Neural cell (in vitro differentiated cells): ENCODE data around the gene EPHA4.

Experiments used
- CTCF ChIP-seq: fragments of 450-650 bp; IDR thresholded peaks from 2 replicates; pipeline ENCODE4 v1.5.1; 2014; ENCODE audit warnings: antibody characterized with exemption, mild to moderate bottlenecking, moderate library complexity; ENCODE audit not compliant: poor library complexity, severe bottlenecking
- EZH2 ChIP-seq: fragments of 200-600, 300-800 bp; shearing (Covaris generic), sonication (generic); IDR thresholded peaks from 2 replicates; pipeline ENCODE4 v1.6.1; 2014; ENCODE audit warnings: antibody characterized with exemption, low read length, borderline replicate concordance, mild to moderate bottlenecking; ENCODE audit not compliant: insufficient read depth, poor library complexity, severe bottlenecking
- TAF1 ChIP-seq: IDR thresholded peaks from 2 replicates; pipeline ENCODE4 v1.6.1; 2012; ENCODE audit warnings: low read depth
- TF ChIP-seq, protein P1 (sequence below): IDR thresholded peaks from 2 replicates; pipeline ENCODE4 v1.6.1; 2012; ENCODE audit warnings: borderline replicate concordance

DNA sequence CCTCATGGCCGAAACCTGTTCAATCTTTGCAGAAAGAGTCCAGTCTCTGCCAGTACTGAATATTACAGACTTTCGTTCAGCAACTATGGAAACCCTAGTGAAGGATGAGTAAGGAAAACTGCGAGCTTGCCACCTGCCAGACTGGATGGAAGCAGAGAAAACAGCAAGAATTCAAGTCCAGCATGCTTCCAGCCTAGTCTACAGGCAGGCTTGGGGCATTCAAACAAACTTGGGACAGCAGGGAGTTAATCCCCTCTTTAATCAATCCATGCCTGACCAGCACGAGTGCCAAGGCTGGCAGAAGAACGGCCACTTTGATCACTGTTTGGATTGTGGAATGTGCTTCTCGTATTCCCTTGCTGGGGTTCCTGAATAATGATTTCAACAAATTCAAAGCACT is 145.2 kb downstream of the EPHA4 start:
- TF ChIP-seq CTCF (no peak), TAF1 (no peak), EZH2 (no peak)
- TF ChIP-seq, protein P1, sequence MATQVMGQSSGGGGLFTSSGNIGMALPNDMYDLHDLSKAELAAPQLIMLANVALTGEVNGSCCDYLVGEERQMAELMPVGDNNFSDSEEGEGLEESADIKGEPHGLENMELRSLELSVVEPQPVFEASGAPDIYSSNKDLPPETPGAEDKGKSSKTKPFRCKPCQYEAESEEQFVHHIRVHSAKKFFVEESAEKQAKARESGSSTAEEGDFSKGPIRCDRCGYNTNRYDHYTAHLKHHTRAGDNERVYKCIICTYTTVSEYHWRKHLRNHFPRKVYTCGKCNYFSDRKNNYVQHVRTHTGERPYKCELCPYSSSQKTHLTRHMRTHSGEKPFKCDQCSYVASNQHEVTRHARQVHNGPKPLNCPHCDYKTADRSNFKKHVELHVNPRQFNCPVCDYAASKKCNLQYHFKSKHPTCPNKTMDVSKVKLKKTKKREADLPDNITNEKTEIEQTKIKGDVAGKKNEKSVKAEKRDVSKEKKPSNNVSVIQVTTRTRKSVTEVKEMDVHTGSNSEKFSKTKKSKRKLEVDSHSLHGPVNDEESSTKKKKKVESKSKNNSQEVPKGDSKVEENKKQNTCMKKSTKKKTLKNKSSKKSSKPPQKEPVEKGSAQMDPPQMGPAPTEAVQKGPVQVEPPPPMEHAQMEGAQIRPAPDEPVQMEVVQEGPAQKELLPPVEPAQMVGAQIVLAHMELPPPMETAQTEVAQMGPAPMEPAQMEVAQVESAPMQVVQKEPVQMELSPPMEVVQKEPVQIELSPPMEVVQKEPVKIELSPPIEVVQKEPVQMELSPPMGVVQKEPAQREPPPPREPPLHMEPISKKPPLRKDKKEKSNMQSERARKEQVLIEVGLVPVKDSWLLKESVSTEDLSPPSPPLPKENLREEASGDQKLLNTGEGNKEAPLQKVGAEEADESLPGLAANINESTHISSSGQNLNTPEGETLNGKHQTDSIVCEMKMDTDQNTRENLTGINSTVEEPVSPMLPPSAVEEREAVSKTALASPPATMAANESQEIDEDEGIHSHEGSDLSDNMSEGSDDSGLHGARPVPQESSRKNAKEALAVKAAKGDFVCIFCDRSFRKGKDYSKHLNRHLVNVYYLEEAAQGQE: no peak
